Mesodermal cell (in vitro differentiated cells): Measurements from ENCODE around the gene SSR1.

ENCODE experiments used
- H3K27ac ChIP-seq: 2 replicates; pipeline ENCODE4 v1.7.0; 2013; ENCODE audit warnings: mild to moderate bottlenecking, low read depth, low read length, moderate library complexity; ENCODE audit not compliant: severe bottlenecking
- H3K36me3 ChIP-seq: 2 replicates; pipeline ENCODE4 v1.7.1; 2013; ENCODE audit warnings: mild to moderate bottlenecking, low read length, moderate library complexity; ENCODE audit not compliant: control insufficient read depth, insufficient read depth
- H3K4me1 ChIP-seq: one replicate; pipeline ENCODE4 v1.7.1; 2013; ENCODE audit warnings: mild to moderate bottlenecking, low read length; ENCODE audit not compliant: insufficient read depth, control insufficient read depth, poor library complexity, severe bottlenecking
- H3K4me3 ChIP-seq: 2 replicates; pipeline ENCODE4 v1.7.0; 2013; ENCODE audit warnings: low read length, control low read depth, mild to moderate bottlenecking; ENCODE audit not compliant: insufficient read depth, poor library complexity, severe bottlenecking; ENCODE audit errors: extremely low read depth
- H3K9me3 ChIP-seq: 2 replicates; pipeline ENCODE4 v1.7.1; 2013; ENCODE audit warnings: mild to moderate bottlenecking, low read length, moderate library complexity; ENCODE audit not compliant: control insufficient read depth
- WGBS, 2 experiments: methylation state at CpG; one replicate each; pipeline ENCODE4 v1.1.5; 2013; ENCODE audit warnings: missing lambda C conversion rate in 2 of 2; ENCODE audit not compliant: insufficient coverage in 2 of 2; 5-methylcytosine and 5-hydroxymethylcytosine counted together

The SSR1 gene

DNA sequence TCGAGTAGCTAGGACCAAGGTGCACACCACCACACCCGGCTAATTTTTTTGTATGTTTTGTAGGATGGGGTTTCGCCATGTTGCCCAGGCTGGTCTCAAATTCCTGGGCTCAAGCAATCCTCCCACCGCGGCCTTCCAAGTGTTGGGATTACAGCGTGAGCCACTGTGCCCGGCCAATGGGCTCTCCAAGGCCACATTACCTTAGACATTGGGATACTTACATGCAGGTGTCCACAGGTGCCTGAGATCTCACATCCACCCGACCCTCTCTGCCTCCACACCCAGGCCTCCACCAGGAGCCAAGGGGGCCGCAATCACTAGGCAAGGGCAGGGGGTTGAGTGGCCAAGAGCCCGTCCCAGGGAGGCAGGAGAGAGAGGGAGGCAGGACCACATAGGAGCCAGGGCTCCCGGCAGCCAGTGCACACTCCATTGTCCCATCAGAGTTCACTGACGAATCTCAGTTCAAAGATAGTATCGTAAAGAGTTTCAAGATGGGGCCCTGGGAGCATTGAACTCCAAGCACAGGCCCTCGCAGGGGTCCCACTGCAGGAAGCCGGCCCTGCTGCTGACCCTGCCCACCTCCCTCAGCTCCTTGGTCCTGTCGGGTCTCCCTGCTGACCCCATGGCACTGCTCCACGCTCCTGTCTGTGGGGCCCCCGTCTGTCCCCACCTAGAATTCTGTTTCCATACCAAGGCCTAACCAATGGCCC, 55.3 kb downstream of the SSR1 start:
- 94 to 97% methylated on average over 11 to 14 of the region's 18 CpGs for WGBS, 2 experiments
- Histone ChIP-seq H3K9me3 (no peaks in the 10 kb centered on the region), H3K36me3 (no peaks in the 10 kb centered on the region), H3K4me3 (no peak overlapping the region), H3K27ac (no peak overlapping the region), H3K4me1 (peaks cover 8% of the 10 kb centered on the region)

DNA sequence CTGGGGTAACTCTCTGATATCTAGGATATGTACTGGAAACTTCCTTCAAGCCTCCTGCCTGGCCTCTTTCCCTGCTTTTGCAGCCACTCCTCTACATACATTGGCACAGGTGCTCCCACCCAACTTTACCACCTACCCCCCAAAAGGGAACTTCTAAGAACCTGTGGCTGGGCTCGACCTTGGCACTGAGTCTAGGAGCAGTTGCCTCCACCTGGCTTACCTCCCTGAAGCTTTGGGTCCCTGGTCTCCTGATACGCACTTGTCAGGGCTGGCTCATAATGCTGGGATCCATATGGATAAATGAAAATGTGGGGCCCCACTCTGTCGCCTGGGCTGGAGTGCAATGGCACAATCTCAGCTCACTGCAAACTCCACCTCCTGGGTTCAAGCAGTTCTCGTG, 56.2 kb downstream of the SSR1 start:
- Histone ChIP-seq H3K4me1 (peaks cover 8% of the 10 kb centered on the region), H3K36me3 (peaks cover 3% of the 10 kb centered on the region), H3K4me3 (no peak overlapping the region), H3K9me3 (no peaks in the 10 kb centered on the region), H3K27ac (no peak overlapping the region)
- WGBS, 2 experiments, result 89 to 94% methylated on average over 3 to 4 of the region's 4 CpGs

DNA sequence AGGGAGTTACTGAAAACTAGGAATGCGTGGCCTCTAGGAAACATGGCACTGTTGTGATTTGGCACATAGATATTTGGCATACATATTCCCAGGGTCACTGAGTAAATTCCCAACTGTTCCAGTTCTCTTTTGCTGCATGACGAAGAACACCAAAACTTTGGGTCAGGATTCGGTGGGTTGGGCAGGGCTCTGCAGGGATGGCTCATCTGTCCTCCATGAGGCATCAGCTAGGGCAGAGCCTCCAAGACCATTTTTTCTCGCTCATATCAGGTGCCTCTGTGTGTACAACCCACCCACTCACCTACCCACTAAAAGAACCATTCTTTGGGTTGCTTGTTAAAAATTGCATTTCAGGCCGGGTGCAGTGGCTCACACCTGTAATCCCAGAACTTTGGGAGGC, 57.1 kb downstream of the SSR1 start:
- Histone ChIP-seq H3K27ac (no peak overlapping the region), H3K36me3 (peaks cover 10% of the 10 kb centered on the region), H3K4me1 (peaks cover 3% of the 10 kb centered on the region), H3K4me3 (no peak overlapping the region), H3K9me3 (no peaks in the 10 kb centered on the region)
- WGBS, 2 experiments, result 94 to 100% methylated on average over 4 to 5 of the region's 5 CpGs

DNA sequence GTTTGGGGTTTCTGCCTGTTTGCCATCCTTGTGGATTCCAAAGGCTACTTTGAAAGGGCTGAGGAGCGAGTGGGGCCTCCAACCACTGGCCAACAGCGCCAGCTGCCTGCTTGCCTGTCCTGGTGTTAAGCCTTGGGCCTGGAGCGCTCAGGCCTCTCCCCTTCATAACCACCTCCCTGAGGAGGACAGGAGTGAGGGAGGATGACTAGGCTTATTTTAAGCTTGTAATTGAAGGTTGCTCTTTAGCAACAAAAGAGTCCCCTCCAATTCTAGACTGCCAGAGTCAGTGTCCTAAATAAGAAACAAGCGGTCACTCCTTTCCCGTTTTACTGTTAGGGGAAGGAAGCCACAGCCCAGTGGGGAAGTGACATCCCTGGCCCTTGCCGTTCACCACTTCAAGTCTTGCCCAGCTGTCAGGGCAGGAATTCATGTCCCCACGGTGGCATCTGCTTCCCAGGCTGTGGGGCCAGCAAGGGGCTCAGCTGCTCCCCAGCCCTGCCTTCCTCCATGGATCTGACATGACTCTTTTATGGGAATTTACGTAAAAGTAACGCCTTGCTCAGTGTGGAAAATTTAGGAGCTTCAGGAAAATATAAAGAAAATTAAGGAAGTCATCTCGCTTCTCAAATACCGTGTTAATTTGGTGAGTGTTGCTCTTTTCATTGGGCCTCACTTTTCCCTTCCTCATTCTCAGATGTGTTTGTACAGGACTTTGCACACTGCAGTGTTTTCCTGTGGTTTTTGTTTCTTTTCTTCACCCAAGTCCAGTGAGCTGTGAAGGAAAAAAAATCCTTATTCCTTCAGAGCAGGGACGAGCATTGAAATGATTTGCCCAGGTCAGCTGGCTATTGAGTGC, 57.8 kb downstream of the SSR1 start:
- H3K4me1 ChIP-seq, result peaks cover 6% of the 10 kb centered on the region
- no peaks in the 10 kb centered on the region for H3K9me3 ChIP-seq
- 95 to 98% methylated on average over 5 to 7 of the region's 12 CpGs for WGBS, 2 experiments
- no peak overlapping the region for H3K27ac ChIP-seq
- peaks cover 16% of the 10 kb centered on the region for H3K36me3 ChIP-seq
- H3K4me3 ChIP-seq, result no peak overlapping the region

DNA sequence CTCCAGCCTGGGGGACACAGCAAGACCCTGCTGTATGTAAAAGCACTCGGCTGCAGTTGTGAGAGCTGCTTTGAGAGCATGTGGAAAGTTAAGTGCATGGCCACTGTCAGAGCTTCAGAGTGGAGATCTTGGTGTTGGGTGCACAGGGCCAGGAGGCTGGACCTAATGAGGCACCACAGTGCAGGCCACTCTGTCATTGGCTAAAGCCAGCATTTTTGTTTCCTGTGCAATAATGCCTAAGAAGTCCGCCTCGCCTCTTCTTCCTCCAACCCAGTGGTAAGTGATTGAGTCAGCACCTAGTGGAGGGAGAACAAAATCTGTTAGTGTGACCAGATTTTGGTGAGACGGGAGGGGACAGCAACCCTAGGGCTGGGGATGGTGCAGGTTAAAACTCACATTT, 60.6 kb downstream of the SSR1 start:
- 77 to 93% methylated on average over 1 to 4 of the region's 4 CpGs for whole genome bisulfite sequencing, 2 experiments
- Histone ChIP-seq H3K36me3 (peaks cover 42% of the 10 kb centered on the region), H3K4me3 (no peak overlapping the region)

DNA sequence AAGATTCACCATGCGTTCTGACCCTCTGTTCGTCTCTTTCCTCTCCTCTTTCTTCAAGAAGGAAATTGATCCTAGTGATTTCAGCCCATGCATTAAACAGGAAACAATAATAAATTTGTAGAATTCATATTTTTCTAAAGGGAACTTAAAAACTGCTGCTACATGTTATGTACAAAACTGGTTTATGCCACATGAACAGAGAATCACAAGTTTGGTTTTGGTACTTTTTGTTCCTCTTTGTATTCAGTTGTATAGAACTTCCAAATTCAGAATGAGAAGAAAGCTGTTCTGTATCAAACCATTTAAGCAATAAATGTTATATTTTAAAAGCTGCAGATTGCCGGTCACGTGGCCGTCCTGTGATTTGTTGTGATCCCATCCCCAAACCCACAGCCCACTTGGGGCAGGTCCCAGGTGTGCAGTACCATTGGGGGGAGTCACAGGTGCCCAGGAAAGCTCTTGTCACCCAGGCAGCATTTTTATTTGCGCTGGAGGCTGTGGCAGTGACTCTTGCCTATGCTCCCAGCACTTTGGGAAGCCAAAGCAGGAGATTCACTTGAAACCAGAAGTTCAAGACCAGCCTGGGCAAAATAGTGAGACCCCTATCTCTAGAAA, 61.2 kb downstream of the SSR1 start:
- H3K4me3 ChIP-seq, result no peak overlapping the region
- 96 to 100% methylated on average over 2 to 4 of the region's 6 CpGs for WGBS, 2 experiments
- H3K9me3 ChIP-seq, result no peaks in the 10 kb centered on the region
- no peak overlapping the region for H3K27ac ChIP-seq
- peaks cover 12% of the 10 kb centered on the region for H3K4me1 ChIP-seq
- H3K36me3 ChIP-seq, result peaks cover 49% of the 10 kb centered on the region

More for the DNA sequence above, 60.6 kb downstream of the SSR1 start:
- H3K4me1 ChIP-seq, result peaks cover 12% of the 10 kb centered on the region
- no peaks in the 10 kb centered on the region for H3K9me3 ChIP-seq
- H3K27ac ChIP-seq, result no peak overlapping the region

DNA sequence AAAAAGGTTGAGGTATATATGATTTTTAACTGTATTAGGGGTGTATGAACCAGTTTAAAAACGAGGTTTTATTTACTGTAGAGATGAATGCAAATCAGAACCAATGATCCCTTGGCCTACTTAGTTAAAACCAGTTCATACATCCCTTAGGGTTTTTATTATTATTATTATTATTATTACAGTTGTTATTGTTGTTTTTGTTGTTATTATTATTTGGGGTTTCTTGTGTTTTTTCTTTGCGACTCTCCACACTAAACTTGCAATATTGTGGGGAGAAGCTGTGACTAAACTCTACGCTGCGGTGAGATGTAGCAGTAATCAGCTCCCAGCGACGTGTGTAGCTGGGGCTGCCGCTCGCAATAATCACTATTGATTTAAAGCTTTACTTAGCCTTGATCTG, 62.2 kb downstream of the SSR1 start:
- no peak overlapping the region for H3K4me3 ChIP-seq
- no peak overlapping the region for H3K27ac ChIP-seq
- H3K9me3 ChIP-seq, result no peaks in the 10 kb centered on the region
- peaks cover 12% of the 10 kb centered on the region for H3K4me1 ChIP-seq
- H3K36me3 ChIP-seq, result peaks cover 57% of the 10 kb centered on the region
- 100% methylated on average over 2 of the region's 8 CpGs; no CpG with 5 or more reads in 1 of the 2 experiments for WGBS, 2 experiments

DNA sequence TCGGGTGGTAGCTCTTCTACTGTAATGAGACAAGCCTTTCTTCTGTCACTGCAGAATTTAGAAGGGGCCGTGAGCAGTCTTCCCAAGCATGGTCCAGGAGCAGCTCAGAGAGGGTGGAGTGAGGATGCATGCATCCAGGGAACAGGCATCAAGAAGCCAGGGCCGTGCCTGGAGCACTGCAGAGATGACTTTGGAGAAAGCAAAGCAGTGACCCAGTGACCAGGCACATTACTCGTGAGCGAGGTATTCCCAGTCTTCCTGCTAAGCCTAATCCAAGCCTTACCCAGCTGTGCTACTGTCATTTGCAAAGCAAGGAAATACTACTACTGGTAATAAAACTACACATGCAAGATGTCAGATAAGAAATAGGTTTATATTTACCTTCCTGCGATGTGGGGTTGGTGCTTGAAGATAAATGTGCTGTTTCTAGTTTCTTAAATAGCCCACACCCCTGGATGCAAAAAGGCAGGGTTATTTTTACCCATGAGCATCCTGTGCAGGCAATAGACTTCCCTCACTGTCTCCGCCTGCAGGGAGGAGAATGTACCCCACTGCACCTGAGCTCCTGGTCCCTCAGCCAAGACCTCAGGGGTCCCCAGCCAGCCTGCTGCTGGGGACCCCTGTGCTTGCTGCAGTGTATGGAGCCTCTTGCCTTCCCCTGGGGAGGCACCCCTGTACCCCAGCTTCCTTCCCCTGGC, 62.9 kb downstream of the SSR1 start:
- Histone ChIP-seq H3K36me3 (peaks cover 61% of the 10 kb centered on the region), H3K4me3 (no peak overlapping the region)
- WGBS, 2 experiments, result 88 to 91% methylated on average over 4 of the region's 7 CpGs

DNA sequence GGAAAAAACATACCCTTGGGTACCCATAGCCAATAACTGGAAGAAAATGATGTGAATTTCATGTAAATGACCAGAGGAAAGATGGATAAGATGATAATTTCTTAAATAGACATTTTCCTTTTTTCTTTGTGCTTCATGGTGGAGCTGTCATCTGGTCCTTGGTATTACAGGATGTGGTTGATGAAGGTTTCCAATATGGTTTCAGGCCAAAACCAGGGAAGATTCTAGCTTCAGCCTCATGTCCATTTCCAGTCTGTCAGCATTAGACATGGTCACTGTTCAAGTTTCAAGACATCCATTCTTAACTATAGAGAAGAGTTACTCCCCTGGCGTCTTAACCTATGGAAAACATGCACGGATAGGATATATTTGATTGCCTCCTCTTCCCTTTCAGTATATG, 63.6 kb downstream of the SSR1 start:
- H3K36me3 ChIP-seq, result peaks cover 66% of the 10 kb centered on the region
- no peak overlapping the region for H3K27ac ChIP-seq
- WGBS, 2 experiments, result no CpG with 5 or more reads among the region's 2 CpGs
- H3K9me3 ChIP-seq, result no peaks in the 10 kb centered on the region
- no peak overlapping the region for H3K4me3 ChIP-seq
- peaks cover 12% of the 10 kb centered on the region for H3K4me1 ChIP-seq

More for the DNA sequence above, 62.9 kb downstream of the SSR1 start:
- Histone ChIP-seq H3K4me1 (peaks cover 12% of the 10 kb centered on the region), H3K27ac (no peak overlapping the region), H3K9me3 (no peaks in the 10 kb centered on the region)

DNA sequence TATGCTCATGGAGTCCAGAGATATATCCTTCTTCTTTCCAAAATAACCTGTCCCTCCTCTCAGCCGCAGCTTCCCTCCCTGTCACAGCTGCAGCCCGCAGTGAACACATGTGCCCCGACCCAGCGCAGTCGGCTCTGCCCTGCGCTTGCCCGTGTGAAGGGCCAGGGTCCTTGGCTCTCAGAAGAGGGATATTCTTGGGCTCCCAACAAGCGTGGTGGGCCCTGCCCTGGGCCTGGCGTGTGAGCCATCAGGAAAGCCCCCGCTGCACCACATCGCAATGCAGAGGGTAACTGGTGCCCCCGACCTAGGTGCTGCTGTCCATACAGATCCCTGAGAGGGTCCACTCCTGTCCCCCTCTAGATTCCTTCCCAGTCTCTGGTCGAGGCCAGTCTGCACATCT, 65.2 kb downstream of the SSR1 start:
- H3K36me3 ChIP-seq, result peaks cover 69% of the 10 kb centered on the region
- H3K4me3 ChIP-seq, result no peak overlapping the region
- peaks cover 17% of the 10 kb centered on the region for H3K4me1 ChIP-seq
- H3K9me3 ChIP-seq, result no peaks in the 10 kb centered on the region
- H3K27ac ChIP-seq, result no peak overlapping the region
- 95 to 98% methylated on average over 11 to 12 of the region's 13 CpGs for WGBS, 2 experiments
